Parathyroid adenoma (tissue), 2 donors: ENCODE data around the gene MAML2.

Experiments
- H2AFZ ChIP-seq: fragments of 300-600 bp; sonication (generic); one replicate; pipeline ENCODE4 v1.7.0; 2017; ENCODE audit warnings: antibody characterized with exemption, mild to moderate bottlenecking
- H3K27ac ChIP-seq: fragments of 300-600 bp; sonication (generic); one replicate; pipeline ENCODE4 v1.7.0; 2017
- H3K27me3 ChIP-seq: fragments of 300-600 bp; sonication (generic); one replicate; pipeline ENCODE4 v1.7.0; 2017; ENCODE audit warnings: low read length; ENCODE audit not compliant: control insufficient read depth, insufficient read depth
- H3K36me3 ChIP-seq: fragments of 300-600 bp; sonication (generic); one replicate; pipeline ENCODE4 v1.7.0; 2017; ENCODE audit warnings: low read length; ENCODE audit not compliant: control insufficient read depth, insufficient read depth
- H3K4me1 ChIP-seq: fragments of 300-600 bp; sonication (generic); one replicate; pipeline ENCODE4 v1.7.0; 2017; ENCODE audit warnings: control low read depth
- H3K4me2 ChIP-seq: fragments of 300-600 bp; sonication (generic); one replicate; pipeline ENCODE4 v1.7.0; 2017; ENCODE audit warnings: low read length
- H3K4me3 ChIP-seq: fragments of 300-600 bp; sonication (generic); one replicate; pipeline ENCODE4 v1.7.0; 2017; ENCODE audit warnings: low read depth, low read length
- H3K79me2 ChIP-seq: fragments of 300-600 bp; sonication (generic); one replicate; pipeline ENCODE4 v1.7.0; 2017; ENCODE audit warnings: control low read depth
- H3K9ac ChIP-seq: fragments of 300-600 bp; sonication (generic); one replicate; pipeline ENCODE4 v1.7.0; 2017; ENCODE audit warnings: mild to moderate bottlenecking
- H3K9me3 ChIP-seq: fragments of 300-600 bp; sonication (generic); one replicate; pipeline ENCODE4 v1.7.0; 2017; ENCODE audit warnings: low read length; ENCODE audit not compliant: control insufficient read depth
- TF ChIP-seq, protein P1 (sequence below): fragments of 300-600 bp; sonication (generic); IDR thresholded peaks from one replicate; pipeline ENCODE4 v1.7.0; 2017; ENCODE audit warnings: antibody characterized with exemption, mild to moderate bottlenecking
- donor health status: primary hyperparathyroidism.

The MAML2 gene

DNA sequence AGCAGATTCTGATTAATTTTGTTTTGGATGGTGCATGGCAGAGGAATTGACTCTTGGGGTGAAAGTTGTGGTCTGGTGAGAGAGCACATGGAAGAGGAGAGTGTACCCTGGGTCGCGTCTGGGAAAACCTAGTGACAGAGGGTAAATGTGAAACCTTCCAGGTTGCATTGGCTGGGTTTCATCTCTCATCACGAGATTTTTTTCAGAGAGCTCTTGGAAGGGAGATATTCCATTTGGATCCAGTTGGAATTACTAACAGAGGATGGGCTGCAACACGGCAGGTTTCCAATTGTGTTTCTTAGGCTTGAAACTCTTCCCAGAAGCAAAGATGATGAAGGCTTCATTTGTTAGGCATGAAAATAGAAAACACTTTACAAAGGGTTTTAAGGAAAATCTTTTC is 309.4 kb downstream of the MAML2 start:
- H3K79me2 ChIP-seq = no peaks in the 10 kb centered on the region
- no peak overlapping the region for H2AFZ ChIP-seq
- TF ChIP-seq, protein P1, sequence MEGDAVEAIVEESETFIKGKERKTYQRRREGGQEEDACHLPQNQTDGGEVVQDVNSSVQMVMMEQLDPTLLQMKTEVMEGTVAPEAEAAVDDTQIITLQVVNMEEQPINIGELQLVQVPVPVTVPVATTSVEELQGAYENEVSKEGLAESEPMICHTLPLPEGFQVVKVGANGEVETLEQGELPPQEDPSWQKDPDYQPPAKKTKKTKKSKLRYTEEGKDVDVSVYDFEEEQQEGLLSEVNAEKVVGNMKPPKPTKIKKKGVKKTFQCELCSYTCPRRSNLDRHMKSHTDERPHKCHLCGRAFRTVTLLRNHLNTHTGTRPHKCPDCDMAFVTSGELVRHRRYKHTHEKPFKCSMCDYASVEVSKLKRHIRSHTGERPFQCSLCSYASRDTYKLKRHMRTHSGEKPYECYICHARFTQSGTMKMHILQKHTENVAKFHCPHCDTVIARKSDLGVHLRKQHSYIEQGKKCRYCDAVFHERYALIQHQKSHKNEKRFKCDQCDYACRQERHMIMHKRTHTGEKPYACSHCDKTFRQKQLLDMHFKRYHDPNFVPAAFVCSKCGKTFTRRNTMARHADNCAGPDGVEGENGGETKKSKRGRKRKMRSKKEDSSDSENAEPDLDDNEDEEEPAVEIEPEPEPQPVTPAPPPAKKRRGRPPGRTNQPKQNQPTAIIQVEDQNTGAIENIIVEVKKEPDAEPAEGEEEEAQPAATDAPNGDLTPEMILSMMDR = no peak
- H3K27me3 ChIP-seq = no peaks in the 10 kb centered on the region
- no peaks in the 10 kb centered on the region for H3K36me3 ChIP-seq
- no peak overlapping the region for H3K27ac ChIP-seq
- H3K4me2 ChIP-seq = no peak overlapping the region
- H3K9ac ChIP-seq = no peak overlapping the region
- H3K4me1 ChIP-seq = peaks cover 2% of the 10 kb centered on the region
- no peak overlapping the region for H3K4me3 ChIP-seq
- no peaks in the 10 kb centered on the region for H3K9me3 ChIP-seq

- Histone ChIP-seq H3K4me3 (no peak overlapping the region), H2AFZ (no peak overlapping the region), H3K4me1 (peaks cover 2% of the 10 kb centered on the region), H3K27me3 (no peaks in the 10 kb centered on the region), H3K4me2 (no peak overlapping the region), H3K27ac (no peak overlapping the region), H3K79me2 (no peaks in the 10 kb centered on the region), H3K36me3 (no peaks in the 10 kb centered on the region), H3K9me3 (no peaks in the 10 kb centered on the region), H3K9ac (no peak overlapping the region)
- TF ChIP-seq, protein P1 = no peak
Measured at GRCh38 chr11:96033095-96033494, 309.9 kb downstream of the MAML2 start.

- H3K36me3 ChIP-seq = no peaks in the 10 kb centered on the region
- no peak overlapping the region for H2AFZ ChIP-seq
- no peaks in the 10 kb centered on the region for H3K79me2 ChIP-seq
- H3K27me3 ChIP-seq = no peaks in the 10 kb centered on the region
- H3K4me3 ChIP-seq = no peak overlapping the region
- H3K4me1 ChIP-seq = no peaks in the 10 kb centered on the region
- no peak overlapping the region for H3K9ac ChIP-seq
- H3K9me3 ChIP-seq = no peaks in the 10 kb centered on the region
- H3K27ac ChIP-seq = no peak overlapping the region
- H3K4me2 ChIP-seq = no peak overlapping the region
- TF ChIP-seq, protein P1 = no peak
Measured at GRCh38 chr11:96028746-96029145, 314.2 kb downstream of the MAML2 start.

- no peaks in the 10 kb centered on the region for H3K36me3 ChIP-seq
- no peaks in the 10 kb centered on the region for H3K4me1 ChIP-seq
- H3K79me2 ChIP-seq = no peaks in the 10 kb centered on the region
- H3K4me2 ChIP-seq = no peak overlapping the region
- H3K27ac ChIP-seq = no peak overlapping the region
- TF ChIP-seq, protein P1 = no peak
- H3K9ac ChIP-seq = no peak overlapping the region
- no peak overlapping the region for H3K4me3 ChIP-seq
- no peaks in the 10 kb centered on the region for H3K27me3 ChIP-seq
- H3K9me3 ChIP-seq = no peaks in the 10 kb centered on the region
- H2AFZ ChIP-seq = no peak overlapping the region
Measured at GRCh38 chr11:96027021-96027420, 316.0 kb downstream of the MAML2 start.

GRCh38 chr11:96026310-96026709 is 316.7 kb downstream of the MAML2 start:
- Histone ChIP-seq H3K79me2 (no peaks in the 10 kb centered on the region), H3K9ac (no peak overlapping the region), H3K4me1 (no peaks in the 10 kb centered on the region), H3K4me2 (no peak overlapping the region), H3K36me3 (no peaks in the 10 kb centered on the region), H3K27ac (no peak overlapping the region), H3K4me3 (no peak overlapping the region), H2AFZ (no peak overlapping the region), H3K27me3 (no peaks in the 10 kb centered on the region), H3K9me3 (no peaks in the 10 kb centered on the region)
- TF ChIP-seq, protein P1 = no peak
